Measurements from ENCODE around the gene CUL7. TPM values are rescaled to one million over a fixed set of nuclear protein-coding genes. Genes with fewer than 3 reads are reported as not detected.

CUL7 gene
- total RNA-seq, 1 experiment from 2014 or later, result 23.5 TPM

GRCh38 chr6:43035495-43036194, 18.0 kb downstream of the CUL7 start:
- Histone ChIP-seq H2AFZ (ENCODE audit: low read length) (no peak overlapping the region), H3K9ac (ENCODE audit: extremely low read depth, insufficient read length, low read length) (no peak overlapping the region), H3K27ac (ENCODE audit: insufficient read length, low read depth, low read length) (no peak overlapping the region), H3K27me3 (ENCODE audit: insufficient read depth, low read length) (no peaks in the 10 kb centered on the region), H4K8ac (replicated peaks; ENCODE audit: insufficient read length, low read depth, low read length) (no peak overlapping the region), H4K91ac (ENCODE audit: insufficient read length, low read depth, low read length) (no peak overlapping the region), H2BK20ac (ENCODE audit: low read depth, low read length, poor library complexity, severe bottlenecking) (no peak overlapping the region), H3K23me2 (ENCODE audit: insufficient read length, low read depth, low read length, poor library complexity, severe bottlenecking) (no peaks in the 10 kb centered on the region), H2BK120ac (ENCODE audit: low read depth, low read length, poor library complexity, severe bottlenecking) (no peak overlapping the region), H3K14ac (ENCODE audit: insufficient read depth, low read length) (no peak overlapping the region), H4K20me1 (ENCODE audit: control insufficient read depth, insufficient read depth, insufficient read length) (no peaks in the 10 kb centered on the region), H2BK5ac (ENCODE audit: insufficient read length, low read length) (no peak overlapping the region), H3K4me1 (ENCODE audit: insufficient read depth, low read length) (no peaks in the 10 kb centered on the region), H3K79me1 (ENCODE audit: insufficient read depth, low read depth, low read length, poor library complexity, severe bottlenecking) (no peaks in the 10 kb centered on the region), H3K4ac (ENCODE audit: low read depth, low read length) (no peak overlapping the region), H3K79me2 (ENCODE audit: insufficient read depth, low read length) (no peaks in the 10 kb centered on the region), H4K5ac (ENCODE audit: insufficient read length, low read depth, low read length) (no peak overlapping the region), H2AK5ac (ENCODE audit: insufficient read length, low read length) (no peak overlapping the region), H3K9me3 (ENCODE audit: control insufficient read depth, low read depth, low read length) (no peaks in the 10 kb centered on the region), H3T11ph (ENCODE audit: low read length) (no peak overlapping the region), H2BK15ac (ENCODE audit: low read depth, low read length) (no peak overlapping the region), H3K56ac (ENCODE audit: insufficient read length, low read depth, low read length) (no peak overlapping the region), H3K18ac (ENCODE audit: insufficient read length, low read depth, low read length) (no peak overlapping the region), H3K23ac (ENCODE audit: insufficient read length, low read depth, low read length) (no peak overlapping the region), H2BK12ac (ENCODE audit: insufficient read length, low read depth, low read length) (no peak overlapping the region), H3K4me2 (ENCODE audit: insufficient read depth, insufficient read length, low read length) (no peak overlapping the region)
- H3K4me3 Mint-ChIP-seq, result no peak overlapping the region
- peaks cover 32 to 88% (median 71%) of the 10 kb centered on the region in 3 experiments; a peak in 6 of 7 replicates for H3K36me3 Mint-ChIP-seq (ENCODE audit: insufficient read depth in 1 of 3, low read depth in 3 of 3)
- peak; percentile 23 for DNase-seq
- no peaks in the 10 kb centered on the region; the same call in none of the 2 replicates for H3K27me3 Mint-ChIP-seq (ENCODE audit: low read depth)
- no CpG with 5 or more reads among the region's 4 CpGs for WGBS (ENCODE audit: extremely low coverage, insufficient read length, low lambda C conversion rate)
- no peaks in the 10 kb centered on the region for H3K9me3 Mint-ChIP-seq
- peak overlapping the region in 1 of 3 experiments; percentile 37; a peak in 4 of 7 replicates for H3K27ac Mint-ChIP-seq
- TF ChIP-seq CTCF (conservative IDR thresholded peaks at IDR 0.05), result no peak
- H3K4me1 Mint-ChIP-seq, result no peaks in the 10 kb centered on the region

All from H9 (cell line).